ENCODE measurements around the gene LIM2. TPM values are rescaled to one million over a fixed set of nuclear protein-coding genes. Genes with fewer than 3 reads are reported as not detected.

Gene LIM2
- total and polyA plus RNA-seq, 7 donors, result not detected

DNA sequence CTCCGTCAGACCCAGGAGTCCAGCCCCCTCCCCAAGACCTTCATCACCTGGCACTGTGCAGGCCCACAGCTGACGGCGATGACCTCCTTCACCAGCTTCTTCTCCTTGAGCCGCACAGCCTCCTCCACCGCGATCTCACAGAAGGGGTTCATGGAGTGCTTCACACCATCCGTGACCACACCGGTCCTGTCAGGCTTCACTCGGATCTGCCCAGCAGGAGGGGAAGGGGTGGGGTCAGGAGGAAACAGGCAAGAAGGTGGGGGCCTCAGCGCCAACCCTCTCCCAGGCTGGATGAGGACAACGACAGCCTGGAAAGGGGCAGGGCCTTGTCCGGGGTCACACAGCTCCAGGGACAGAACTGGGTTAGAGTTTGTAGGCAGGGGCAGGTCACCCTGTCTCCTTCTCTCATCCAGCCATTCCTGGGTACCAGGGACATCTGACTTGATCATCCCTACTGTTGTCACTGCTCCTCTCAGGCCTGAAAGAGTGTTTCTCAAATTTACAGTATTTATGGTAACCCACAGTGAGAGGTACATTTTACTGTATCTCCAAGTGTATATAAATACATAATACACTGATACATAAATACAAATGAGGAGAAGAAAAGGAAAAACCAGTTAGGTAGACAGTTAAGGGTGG is 33.6 kb downstream of the LIM2 start:
- Histone ChIP-seq H3K27me3 (ENCODE audit: insufficient read depth in 3 of 3, low read length in 2 of 3) (no peaks in the 10 kb centered on the region), H3K36me3 (ENCODE audit: insufficient read depth in 1 of 2, low read depth in 1 of 2) (peaks cover 3 to 39% of the 10 kb centered on the region in 2 donors), H3K9me3 (no peaks in the 10 kb centered on the region), H3K4me1 (no peaks in the 10 kb centered on the region), H3K4me3 (no peak overlapping the region), H3K27ac (no peak overlapping the region)
- WGBS, 3 donors, result 56 to 60% (median 60%) methylated on average over 12 of the region's 12 CpGs
- ATAC-seq, result no peak
- TF ChIP-seq, protein P1, sequence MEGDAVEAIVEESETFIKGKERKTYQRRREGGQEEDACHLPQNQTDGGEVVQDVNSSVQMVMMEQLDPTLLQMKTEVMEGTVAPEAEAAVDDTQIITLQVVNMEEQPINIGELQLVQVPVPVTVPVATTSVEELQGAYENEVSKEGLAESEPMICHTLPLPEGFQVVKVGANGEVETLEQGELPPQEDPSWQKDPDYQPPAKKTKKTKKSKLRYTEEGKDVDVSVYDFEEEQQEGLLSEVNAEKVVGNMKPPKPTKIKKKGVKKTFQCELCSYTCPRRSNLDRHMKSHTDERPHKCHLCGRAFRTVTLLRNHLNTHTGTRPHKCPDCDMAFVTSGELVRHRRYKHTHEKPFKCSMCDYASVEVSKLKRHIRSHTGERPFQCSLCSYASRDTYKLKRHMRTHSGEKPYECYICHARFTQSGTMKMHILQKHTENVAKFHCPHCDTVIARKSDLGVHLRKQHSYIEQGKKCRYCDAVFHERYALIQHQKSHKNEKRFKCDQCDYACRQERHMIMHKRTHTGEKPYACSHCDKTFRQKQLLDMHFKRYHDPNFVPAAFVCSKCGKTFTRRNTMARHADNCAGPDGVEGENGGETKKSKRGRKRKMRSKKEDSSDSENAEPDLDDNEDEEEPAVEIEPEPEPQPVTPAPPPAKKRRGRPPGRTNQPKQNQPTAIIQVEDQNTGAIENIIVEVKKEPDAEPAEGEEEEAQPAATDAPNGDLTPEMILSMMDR (IDR thresholded peaks at IDR 0.05), result no peak
- DNase-seq, result peak in 1 of 2 donors; percentile 25
- intact Hi-C loops (cut with DNase I), result no loop called here

DNA sequence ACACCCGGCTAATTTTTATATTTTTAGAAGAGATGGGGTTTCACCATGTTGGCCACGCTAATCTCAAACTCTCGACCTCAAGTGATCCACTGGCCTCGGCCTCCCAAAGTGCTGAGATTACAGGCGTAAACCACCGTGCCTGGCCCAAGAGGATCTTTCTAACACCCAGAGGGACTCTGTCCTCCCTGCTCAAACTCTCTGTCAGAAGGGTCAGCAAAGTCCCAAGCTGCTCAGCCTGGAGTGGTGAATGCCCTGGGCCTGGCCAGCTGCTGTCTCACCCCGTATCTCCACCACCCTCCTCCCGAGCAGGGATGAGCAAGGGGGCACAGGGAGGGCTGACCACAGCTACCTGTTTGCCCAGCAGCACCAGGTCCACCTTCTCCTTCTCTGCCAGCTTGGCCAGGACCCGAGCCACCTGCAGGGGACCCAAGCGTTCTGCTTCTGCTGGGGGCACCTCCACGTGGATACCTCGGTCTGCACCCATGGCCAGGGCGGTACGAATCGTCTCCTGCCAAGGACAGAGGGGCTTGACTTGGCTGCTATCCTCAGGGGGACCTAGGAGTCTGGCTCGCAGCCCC is 34.9 kb downstream of the LIM2 start:
- ATAC-seq (no peak), DNase-seq (no peak)
- no peak overlapping the region for H3K4me3 ChIP-seq
- TF ChIP-seq, protein P1 (IDR thresholded peaks at IDR 0.05), result no peak
- no peaks in the 10 kb centered on the region for H3K4me1 ChIP-seq
- peaks cover 3 to 51% of the 10 kb centered on the region in 2 donors for H3K36me3 ChIP-seq (ENCODE audit: insufficient read depth in 1 of 2, low read depth in 1 of 2)
- H3K9me3 ChIP-seq, result no peaks in the 10 kb centered on the region
- 86 to 92% (median 90%) methylated on average over 15 to 16 of the region's 16 CpGs for WGBS, 3 donors
- no peak overlapping the region for H3K27ac ChIP-seq
- H3K27me3 ChIP-seq (ENCODE audit: insufficient read depth in 3 of 3, low read length in 2 of 3), result no peaks in the 10 kb centered on the region
- intact Hi-C loops (cut with DNase I), result no loop called here

DNA sequence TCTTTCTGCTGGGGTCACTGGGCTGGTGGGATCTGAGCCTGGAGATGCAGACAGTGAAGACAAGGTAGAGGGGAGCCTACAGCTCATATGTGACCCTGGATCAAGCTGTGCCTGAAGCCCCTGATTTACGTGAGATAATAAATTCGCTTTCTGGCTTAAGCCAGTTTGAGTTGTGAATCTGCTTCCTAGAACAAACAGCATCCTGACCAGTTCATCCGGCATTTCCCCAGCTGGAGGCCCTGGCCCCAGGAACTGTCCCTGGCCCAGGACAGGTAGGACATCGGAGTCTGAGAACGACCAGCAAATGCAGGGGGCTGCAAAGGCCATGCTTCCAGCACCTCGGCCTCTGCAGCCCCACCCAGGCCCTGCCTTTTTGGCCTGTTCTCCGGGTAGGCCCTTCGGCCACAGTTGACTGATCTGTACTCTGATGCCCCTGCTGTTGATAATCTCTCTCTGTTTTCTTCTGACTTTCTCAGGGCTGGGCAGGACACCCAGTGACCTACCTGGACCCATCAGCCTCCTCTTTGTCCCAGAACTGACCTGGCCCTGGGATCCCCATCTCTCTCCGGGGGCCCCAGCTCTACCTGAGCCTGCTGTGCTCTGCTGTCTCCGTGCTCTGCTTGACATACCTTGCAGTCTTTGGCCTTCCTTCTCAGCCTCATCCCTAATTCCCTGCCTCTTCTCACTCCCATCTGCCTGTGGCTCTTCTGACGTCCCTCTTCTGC is 36.3 kb downstream of the LIM2 start:
- Histone ChIP-seq H3K4me3 (no peak overlapping the region), H3K9me3 (no peaks in the 10 kb centered on the region), H3K27ac (peak overlapping the region; percentile 63), H3K36me3 (ENCODE audit: insufficient read depth in 1 of 2, low read depth in 1 of 2) (peaks cover 3 to 65% of the 10 kb centered on the region in 2 donors), H3K27me3 (ENCODE audit: insufficient read depth in 3 of 3, low read length in 2 of 3) (no peaks in the 10 kb centered on the region), H3K4me1 (no peaks in the 10 kb centered on the region)
- intact Hi-C loops (cut with DNase I), result no loop called here
- WGBS, 3 donors, result 91 to 97% (median 96%) methylated on average over 11 of the region's 11 CpGs
- TF ChIP-seq, protein P1 (IDR thresholded peaks at IDR 0.05), result no peak
- ATAC-seq (no peak), DNase-seq (no peak)

DNA sequence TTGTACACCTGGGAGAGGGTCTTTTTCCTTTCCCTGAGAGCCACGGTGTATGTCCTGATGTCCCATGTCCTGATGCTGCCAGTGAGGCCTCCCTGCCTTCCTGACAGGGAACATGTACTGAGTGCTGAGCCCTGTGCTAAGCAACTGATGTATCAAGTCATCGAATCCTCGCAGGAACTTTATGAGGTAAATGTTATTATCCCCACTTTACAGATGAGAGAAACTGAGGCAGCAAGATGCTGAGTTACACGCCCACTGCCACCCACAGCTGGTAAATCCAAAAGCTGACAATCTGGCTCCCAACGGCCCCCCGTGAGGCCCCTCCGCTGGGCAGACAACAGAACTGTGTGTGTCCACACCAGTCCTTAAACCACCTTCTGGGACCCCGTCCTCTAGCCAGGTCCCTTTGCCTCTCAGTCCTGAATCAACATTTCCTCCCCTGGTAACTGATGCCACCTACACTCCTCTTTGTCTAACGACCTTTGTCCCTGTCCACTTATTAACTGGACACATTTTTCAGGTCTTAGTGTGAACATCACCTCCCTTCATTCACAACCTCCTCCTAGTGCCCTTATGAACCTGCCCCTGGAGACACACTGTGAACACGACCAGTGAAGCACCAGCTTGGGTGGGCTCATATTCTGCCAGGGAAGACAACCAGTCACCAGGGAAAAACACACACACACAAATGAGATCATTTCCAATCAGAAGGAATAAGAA is 40.4 kb downstream of the LIM2 start:
- intact Hi-C loops (cut with DNase I), result no loop called here

More for the DNA sequence above, 40.4 kb downstream of the LIM2 start:
- Histone ChIP-seq H3K4me1 (no peaks in the 10 kb centered on the region), H3K27ac (no peak overlapping the region), H3K36me3 (ENCODE audit: insufficient read depth in 1 of 2, low read depth in 1 of 2) (peaks cover 0 to 75% of the 10 kb centered on the region in 2 donors), H3K9me3 (no peaks in the 10 kb centered on the region), H3K27me3 (ENCODE audit: insufficient read depth in 3 of 3, low read length in 2 of 3) (no peaks in the 10 kb centered on the region), H3K4me3 (no peak overlapping the region)
- ATAC-seq (no peak), DNase-seq (peak in 1 of 2 donors; percentile 19)
- WGBS, 3 donors, result 71 to 87% (median 83%) methylated on average over 10 of the region's 10 CpGs
- TF ChIP-seq, protein P1 (IDR thresholded peaks at IDR 0.05), result no peak

All from psoas muscle (tissue), 8 donors.